Ectodermal cell (in vitro differentiated cells): Measurements from ENCODE around the gene SORCS2.

Experiments used
- H3K27ac ChIP-seq: 2 replicates; pipeline ENCODE4 v1.7.0; 2013; ENCODE audit warnings: mild to moderate bottlenecking, low read depth, low read length; ENCODE audit not compliant: insufficient read depth, poor library complexity, severe bottlenecking
- H3K27me3 ChIP-seq: 2 replicates; pipeline ENCODE4 v1.7.0; 2013; ENCODE audit warnings: mild to moderate bottlenecking, low read length; ENCODE audit not compliant: insufficient read depth, control insufficient read depth, poor library complexity, severe bottlenecking
- H3K36me3 ChIP-seq: one replicate; pipeline ENCODE4 v1.7.0; 2013; ENCODE audit warnings: low read length; ENCODE audit not compliant: control insufficient read depth, insufficient read depth
- H3K4me1 ChIP-seq: one replicate; pipeline ENCODE4 v1.7.0; 2013; ENCODE audit warnings: low read length; ENCODE audit not compliant: control insufficient read depth, insufficient read depth
- H3K4me3 ChIP-seq: 2 replicates; pipeline ENCODE4 v1.7.0; 2013; ENCODE audit warnings: low read depth, low read length, control low read depth; ENCODE audit not compliant: insufficient read depth
- H3K9me3 ChIP-seq: 2 replicates; pipeline ENCODE4 v1.7.0; 2013; ENCODE audit warnings: mild to moderate bottlenecking, low read length, moderate library complexity; ENCODE audit not compliant: control insufficient read depth
- WGBS, 2 experiments: methylation state at CpG; one replicate each; pipeline ENCODE4 v1.1.7; 2013; ENCODE audit warnings: missing lambda C conversion rate in 2 of 2; 5-methylcytosine and 5-hydroxymethylcytosine counted together

The SORCS2 gene

DNA sequence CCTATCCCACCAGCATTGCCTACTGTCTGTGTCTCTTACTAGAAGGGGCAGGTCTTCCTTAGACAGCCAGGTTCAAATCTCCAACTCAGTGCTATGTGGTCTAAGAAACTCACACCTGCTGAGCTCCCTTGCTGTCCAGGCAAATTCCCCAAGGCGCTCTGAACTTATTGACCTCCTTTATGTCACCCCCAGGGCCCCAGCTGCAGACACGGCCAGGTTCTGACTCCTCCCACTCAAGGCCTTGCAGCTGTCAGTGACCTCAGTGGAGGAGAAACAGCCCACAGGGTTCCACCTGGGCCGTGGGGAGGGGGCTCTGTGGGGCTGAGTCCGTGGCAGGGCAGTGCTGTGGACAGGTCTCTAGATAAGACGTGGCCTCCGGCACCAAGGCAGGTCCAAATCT lies 284.5 kb downstream of the SORCS2 start:
- 85 to 86% methylated on average over 6 of the region's 6 CpGs for WGBS, 2 experiments
- Histone ChIP-seq H3K27ac (no peak overlapping the region), H3K4me1 (peaks cover 17% of the 10 kb centered on the region), H3K9me3 (no peaks in the 10 kb centered on the region), H3K27me3 (no peaks in the 10 kb centered on the region), H3K4me3 (no peak overlapping the region), H3K36me3 (no peaks in the 10 kb centered on the region)

DNA sequence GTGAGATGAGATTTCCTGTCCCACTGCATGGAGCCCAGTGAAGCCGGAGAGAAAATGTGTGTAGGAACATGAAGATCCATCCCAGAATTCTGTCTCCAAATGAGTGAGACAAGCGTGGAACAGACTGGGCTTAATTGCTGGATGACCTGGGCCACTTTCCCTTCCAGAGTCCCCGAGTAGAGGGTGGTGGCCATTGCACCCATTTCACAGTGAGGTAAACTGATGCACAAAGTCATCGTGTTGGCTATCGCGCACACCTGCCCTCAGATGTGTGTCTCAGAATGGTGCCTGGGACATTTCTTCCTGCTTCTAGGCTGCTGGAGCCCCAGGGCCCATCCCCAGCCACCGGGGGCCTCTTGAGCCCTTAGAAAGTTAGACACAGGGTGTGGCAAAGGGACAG lies 285.4 kb downstream of the SORCS2 start:
- H3K9me3 ChIP-seq, result no peaks in the 10 kb centered on the region
- H3K27ac ChIP-seq, result no peak overlapping the region
- WGBS, 2 experiments, result 95% methylated on average over 7 of the region's 7 CpGs
- no peaks in the 10 kb centered on the region for H3K27me3 ChIP-seq
- no peak overlapping the region for H3K4me3 ChIP-seq
- peaks cover 9% of the 10 kb centered on the region for H3K4me1 ChIP-seq
- H3K36me3 ChIP-seq, result no peaks in the 10 kb centered on the region

- H3K4me1 ChIP-seq, result no peaks in the 10 kb centered on the region
- no peak overlapping the region for H3K4me3 ChIP-seq
- no peaks in the 10 kb centered on the region for H3K9me3 ChIP-seq
- H3K27me3 ChIP-seq, result no peaks in the 10 kb centered on the region
- H3K36me3 ChIP-seq, result no peaks in the 10 kb centered on the region
- no peak overlapping the region for H3K27ac ChIP-seq
- 92 to 94% methylated on average over 11 of the region's 11 CpGs for WGBS, 2 experiments
Observed at GRCh38 chr4:7478665-7479064, 286.3 kb downstream of the SORCS2 start.

- no peaks in the 10 kb centered on the region for H3K9me3 ChIP-seq
- 91 to 92% methylated on average over 16 of the region's 16 CpGs for WGBS, 2 experiments
- H3K4me1 ChIP-seq, result peaks cover 14% of the 10 kb centered on the region
- H3K27ac ChIP-seq, result no peak overlapping the region
- no peaks in the 10 kb centered on the region for H3K27me3 ChIP-seq
- no peak overlapping the region for H3K4me3 ChIP-seq
- no peaks in the 10 kb centered on the region for H3K36me3 ChIP-seq
Observed at GRCh38 chr4:7480423-7480822, 288.1 kb downstream of the SORCS2 start.

GRCh38 chr4:7481227-7481626 lies 288.9 kb downstream of the SORCS2 start:
- H3K4me1 ChIP-seq, result peaks cover 14% of the 10 kb centered on the region
- no peak overlapping the region for H3K27ac ChIP-seq
- no peaks in the 10 kb centered on the region for H3K9me3 ChIP-seq
- H3K27me3 ChIP-seq, result no peaks in the 10 kb centered on the region
- 94 to 95% methylated on average over 14 of the region's 14 CpGs for WGBS, 2 experiments
- H3K36me3 ChIP-seq, result no peaks in the 10 kb centered on the region
- H3K4me3 ChIP-seq, result no peak overlapping the region

DNA sequence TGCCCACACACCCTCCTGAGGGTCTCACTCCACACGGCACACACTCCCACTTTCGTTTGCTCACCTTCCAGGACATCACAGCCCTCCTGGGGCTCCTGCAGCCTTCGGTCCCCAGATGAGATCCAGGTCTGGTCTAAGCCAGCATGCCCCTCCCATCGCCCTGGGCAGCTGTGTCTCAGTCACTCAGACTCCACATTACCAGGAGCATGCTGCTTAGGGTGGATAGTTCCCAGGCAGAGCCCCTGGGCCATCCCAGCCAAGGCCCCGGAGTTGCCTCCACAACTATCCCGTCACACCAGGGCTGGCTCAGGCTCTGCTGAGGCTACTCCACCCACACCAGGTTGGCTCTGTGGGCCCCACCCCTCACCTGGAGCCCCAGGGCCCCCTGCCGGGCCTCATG lies 292.8 kb downstream of the SORCS2 start:
- no peaks in the 10 kb centered on the region for H3K36me3 ChIP-seq
- no peaks in the 10 kb centered on the region for H3K9me3 ChIP-seq
- WGBS, 2 experiments, result 82 to 84% methylated on average over 7 of the region's 7 CpGs
- H3K4me1 ChIP-seq, result peaks cover 34% of the 10 kb centered on the region
- no peak overlapping the region for H3K27ac ChIP-seq
- H3K4me3 ChIP-seq, result no peak overlapping the region
- H3K27me3 ChIP-seq, result no peaks in the 10 kb centered on the region

DNA sequence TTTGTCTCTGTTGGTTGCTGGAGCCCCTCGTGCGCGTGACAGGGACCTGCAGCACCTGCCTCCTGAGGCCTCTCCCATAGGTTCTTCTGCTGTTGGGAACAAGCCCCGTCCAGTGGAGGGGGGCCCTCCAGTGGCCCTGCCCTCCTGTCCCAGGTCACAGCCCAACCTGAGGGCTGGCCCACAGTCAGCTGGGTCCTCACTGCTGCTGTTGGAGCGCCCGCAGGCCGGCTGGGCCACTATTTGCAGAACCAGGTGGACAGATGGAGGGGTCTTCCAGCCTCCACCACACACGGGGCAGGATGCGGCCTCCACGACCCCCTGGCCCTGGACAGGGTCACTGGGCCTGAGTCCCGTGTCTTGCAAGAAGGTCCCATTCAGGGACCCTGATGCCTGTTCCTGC lies 293.8 kb downstream of the SORCS2 start:
- H3K27ac ChIP-seq, result no peak overlapping the region
- no peaks in the 10 kb centered on the region for H3K9me3 ChIP-seq
- H3K36me3 ChIP-seq, result no peaks in the 10 kb centered on the region
- 85 to 86% methylated on average over 11 of the region's 11 CpGs for WGBS, 2 experiments
- H3K4me1 ChIP-seq, result peaks cover 34% of the 10 kb centered on the region
- no peaks in the 10 kb centered on the region for H3K27me3 ChIP-seq
- no peak overlapping the region for H3K4me3 ChIP-seq

GRCh38 chr4:7487502-7487901 lies 295.2 kb downstream of the SORCS2 start:
- Histone ChIP-seq H3K27me3 (no peaks in the 10 kb centered on the region), H3K4me3 (no peak overlapping the region), H3K9me3 (no peaks in the 10 kb centered on the region), H3K27ac (peak overlapping the region; percentile 26), H3K4me1 (peaks cover 34% of the 10 kb centered on the region), H3K36me3 (no peaks in the 10 kb centered on the region)
- 49 to 53% methylated on average over 10 of the region's 10 CpGs for WGBS, 2 experiments

GRCh38 chr4:7487998-7488671 lies 295.8 kb downstream of the SORCS2 start:
- WGBS, 2 experiments, result 82 to 83% methylated on average over 15 of the region's 15 CpGs
- Histone ChIP-seq H3K9me3 (no peaks in the 10 kb centered on the region), H3K27ac (peak overlapping the region; percentile 26), H3K36me3 (no peaks in the 10 kb centered on the region), H3K4me1 (peaks cover 34% of the 10 kb centered on the region), H3K27me3 (no peaks in the 10 kb centered on the region), H3K4me3 (no peak overlapping the region)

DNA sequence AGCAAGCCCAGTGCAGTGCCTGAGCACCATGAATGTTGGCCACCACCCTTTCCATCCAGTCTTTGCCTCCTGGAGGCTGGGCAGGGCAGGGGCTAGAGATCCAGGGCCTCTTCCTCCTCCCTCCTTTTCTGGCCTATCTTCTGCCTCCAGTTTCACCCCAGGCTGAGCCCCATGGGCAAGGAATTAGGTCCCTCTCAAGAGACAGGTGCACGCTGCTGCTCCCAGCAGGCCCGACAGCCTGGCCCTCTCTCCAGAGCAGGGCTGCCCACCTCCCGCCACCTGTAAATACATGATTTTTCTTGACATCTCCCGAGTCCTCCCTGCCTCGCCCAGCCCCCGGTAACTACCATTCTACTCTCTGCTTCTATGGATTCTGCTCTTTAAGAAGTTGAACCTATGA lies 299.6 kb downstream of the SORCS2 start:
- WGBS, 2 experiments, result 92% methylated on average over 6 of the region's 6 CpGs

More for the DNA sequence above, 299.6 kb downstream of the SORCS2 start:
- H3K27ac ChIP-seq, result no peak overlapping the region
- H3K27me3 ChIP-seq, result no peaks in the 10 kb centered on the region
- peaks cover 14% of the 10 kb centered on the region for H3K4me1 ChIP-seq
- H3K4me3 ChIP-seq, result no peak overlapping the region
- no peaks in the 10 kb centered on the region for H3K36me3 ChIP-seq
- no peaks in the 10 kb centered on the region for H3K9me3 ChIP-seq
